ENCODE results near the gene SBSN. TPM values are rescaled to one million over a fixed set of nuclear protein-coding genes. Genes with fewer than 3 reads are reported as not detected.

SBSN gene
- total RNA-seq = not detected
- long read RNA-seq, donor 1 = 0 reads
- long read RNA-seq, donor 2 = 0 reads

GRCh38 chr19:35528218-35529038, at the start of gene SBSN:
TSS of gene SBSN (minus strand) at chr19:35528311. CDS start at chr19:35528281, 30 bp downstream.
- intact Hi-C loops (cut with DNase I) = no loop called here
- no peak for DNase-seq (ENCODE audit: low spot score)

GRCh38 chr19:35571406-35571965, 43.4 kb upstream of the SBSN start:
- no peak for DNase-seq (ENCODE audit: low spot score)

GRCh38 chr19:35569281-35569781, 41.2 kb upstream of the SBSN start:
- intact Hi-C loops (cut with DNase I) = no loop called here
- DNase-seq (ENCODE audit: low spot score) = peak; percentile 41

More at GRCh38 chr19:35571406-35571965, 43.4 kb upstream of the SBSN start:
- intact Hi-C loops (cut with DNase I) = no loop called here

GRCh38 chr19:35566738-35567137, 38.6 kb upstream of the SBSN start:
- intact Hi-C loops (cut with DNase I) = no loop called here
- no peak for DNase-seq (ENCODE audit: low spot score)

- intact Hi-C loops (cut with DNase I) = no loop called here
- no peak for DNase-seq (ENCODE audit: low spot score)
These were observed 37.1 kb upstream of the SBSN start for GRCh38 chr19:35565016-35565856.

GRCh38 chr19:35563207-35563829, 35.2 kb upstream of the SBSN start, which contains the start of gene ATP4A:
TSS of gene ATP4A (minus strand) at chr19:35563658. CDS start at chr19:35563629, 29 bp downstream.
- DNase-seq (ENCODE audit: low spot score) = no peak
- intact Hi-C loops (cut with DNase I) = no loop called here

GRCh38 chr19:35562776-35563175, 34.7 kb upstream of the SBSN start:
- DNase-seq (ENCODE audit: low spot score) = no peak

GRCh38 chr19:35562336-35562735, 34.2 kb upstream of the SBSN start:
- intact Hi-C loops (cut with DNase I) = no loop called here
- DNase-seq (ENCODE audit: low spot score) = no peak

More at GRCh38 chr19:35562776-35563175, 34.7 kb upstream of the SBSN start:
- intact Hi-C loops (cut with DNase I) = no loop called here

GRCh38 chr19:35561436-35561835, 33.3 kb upstream of the SBSN start:
- intact Hi-C loops (cut with DNase I) = no loop called here
- DNase-seq (ENCODE audit: low spot score) = no peak

- intact Hi-C loops (cut with DNase I) = no loop called here
- DNase-seq (ENCODE audit: low spot score) = peak; percentile 15
These were observed 32.6 kb upstream of the SBSN start for GRCh38 chr19:35560677-35561076.

GRCh38 chr19:35560271-35560670, 32.2 kb upstream of the SBSN start:
- intact Hi-C loops (cut with DNase I) = no loop called here
- DNase-seq (ENCODE audit: low spot score) = peak; percentile 28

- no peak for DNase-seq (ENCODE audit: low spot score)
- intact Hi-C loops (cut with DNase I) = loop anchor here in 1 of 2 donors (5.0 kb wide), 1 partner anchor 118 kb away; no protein-coding TSS in a partner anchor
These were observed 31.7 kb upstream of the SBSN start for GRCh38 chr19:35559781-35560180.

- DNase-seq (ENCODE audit: low spot score) = no peak
These were observed 31.2 kb upstream of the SBSN start for GRCh38 chr19:35559281-35559659.

GRCh38 chr19:35558400-35559280, 30.5 kb upstream of the SBSN start:
- no peak for DNase-seq (ENCODE audit: low spot score)
- intact Hi-C loops (cut with DNase I) = loop anchor here in 1 of 2 donors (5.0 kb wide), 1 partner anchor 119 kb away; no protein-coding TSS in a partner anchor

More at GRCh38 chr19:35559281-35559659, 31.2 kb upstream of the SBSN start:
- intact Hi-C loops (cut with DNase I) = loop anchor here in 1 of 2 donors (5.0 kb wide), 1 partner anchor 118 kb away; no protein-coding TSS in a partner anchor

GRCh38 chr19:35557539-35558399, 29.7 kb upstream of the SBSN start:
- peak; percentile 76 for DNase-seq (ENCODE audit: low spot score)

GRCh38 chr19:35556846-35557538, 28.9 kb upstream of the SBSN start:
- DNase-seq (ENCODE audit: low spot score) = peak; percentile 56
- intact Hi-C loops (cut with DNase I) = loop anchor here in 1 of 2 donors (5.0 kb wide), 1 partner anchor 120 kb away; no protein-coding TSS in a partner anchor

More at GRCh38 chr19:35557539-35558399, 29.7 kb upstream of the SBSN start:
- intact Hi-C loops (cut with DNase I) = loop anchor here in 1 of 2 donors (5.0 kb wide), 1 partner anchor 120 kb away; no protein-coding TSS in a partner anchor

Data from posterior vena cava (tissue), 2 donors.